A673 (cell line): ENCODE data around the gene MUC16. TPM values are rescaled to one million over a fixed set of nuclear protein-coding genes. Genes with fewer than 3 reads are reported as not detected.

Source experiments
- BruUV-seq: library from RNA; stranded (reverse); fragments of 400-500 nt; replicated peaks from 2 replicates; lab custom pipeline; 2021; lab: Mats Ljungman, UMichigan
- CTCF ChIA-PET: fragments of 300-600 bp; sonication (Branson Sonifier 250); formaldehyde crosslinking; loops from one replicate; lab custom pipeline; 2022; ENCODE audit warnings: antibody characterized with exemption; lab: Charles Lee
- POLR2A ChIA-PET: fragments of 300-600 bp; sonication (Branson Sonifier 250); formaldehyde crosslinking; loops from one replicate; lab custom pipeline; 2022; ENCODE audit warnings: antibody characterized with exemption; ENCODE audit not compliant: low non-redundant PET; lab: Charles Lee
- DNase-seq: peaks from one replicate; pipeline ENCODE4 v3.0.0-alpha.2; 2015; ENCODE audit warnings: low spot score
- H3K27ac ChIP-seq: fragments of 200-600 bp; sonication (generic); 2 replicates; pipeline ENCODE4 v1.5.1; 2016; ENCODE audit warnings: mixed run types, low read depth, mild to moderate bottlenecking, mixed read lengths, antibody characterized with exemption, low read length; ENCODE audit not compliant: poor library complexity, severe bottlenecking
- H3K27me3 ChIP-seq: fragments of 200-600 bp; sonication (generic); replicated peaks from 2 replicates; pipeline ENCODE4 v1.6.1; 2017; ENCODE audit warnings: mixed run types, low read depth, mild to moderate bottlenecking, mixed read lengths, antibody characterized with exemption, low read length; ENCODE audit not compliant: insufficient read depth, poor library complexity
- H3K36me3 ChIP-seq: fragments of 200-600 bp; sonication (generic); 2 replicates; pipeline ENCODE4 v1.6.1; 2016; ENCODE audit warnings: mixed run types, mild to moderate bottlenecking, mixed read lengths, antibody characterized with exemption, low read length; ENCODE audit not compliant: insufficient read depth, poor library complexity, severe bottlenecking
- H3K4me1 ChIP-seq: fragments of 200-600 bp; sonication (generic); 2 replicates; pipeline ENCODE4 v1.6.1; 2017; ENCODE audit warnings: mixed run types, mild to moderate bottlenecking, mixed read lengths, antibody characterized with exemption, low read length; ENCODE audit not compliant: insufficient read depth, poor library complexity, severe bottlenecking
- H3K4me3 ChIP-seq: fragments of 200-600 bp; sonication (generic); 2 replicates; pipeline ENCODE4 v1.5.1; 2016; ENCODE audit warnings: low read depth, mixed run types, mild to moderate bottlenecking, mixed read lengths, low read length; ENCODE audit not compliant: poor library complexity, severe bottlenecking
- H3K9me3 ChIP-seq: fragments of 200-600 bp; sonication (generic); 2 replicates; pipeline ENCODE4 v1.6.1; 2016; ENCODE audit warnings: mixed run types, low read depth, mild to moderate bottlenecking, mixed read lengths, antibody characterized with exemption, low read length; ENCODE audit not compliant: poor library complexity, severe bottlenecking
- EZH2 ChIP-seq: fragments of 200-600 bp; sonication (generic); IDR thresholded peaks from 2 replicates; pipeline ENCODE4 v1.6.1; 2017; ENCODE audit warnings: borderline replicate concordance, low read depth, mild to moderate bottlenecking, mixed read lengths, antibody characterized with exemption, low read length; ENCODE audit not compliant: poor library complexity, severe bottlenecking
- intact Hi-C: fragments of 100-400 bp; cut with micrococcal nuclease; formaldehyde crosslinking; loops from one replicate; pipeline ENCODE4 v1.10.0; 2022; ENCODE audit not compliant: unreplicated experiment
- total RNA-seq: library from RNA; stranded (reverse); gene quantifications from 2 replicates; pipeline ENCODE4 v1.2.3, GENCODE V29; 2021
- TF ChIP-seq, protein P1 (sequence below): fragments of 300-800, 200-600 bp; sonication (generic); conservative IDR thresholded peaks from 2 replicates; pipeline ENCODE4 v1.5.1; 2017; ENCODE audit warnings: low read depth, mild to moderate bottlenecking, antibody characterized with exemption, low read length, moderate library complexity, mixed read lengths

The MUC16 gene
- total RNA-seq, 1 experiment from 2014 or later: not detected

DNA sequence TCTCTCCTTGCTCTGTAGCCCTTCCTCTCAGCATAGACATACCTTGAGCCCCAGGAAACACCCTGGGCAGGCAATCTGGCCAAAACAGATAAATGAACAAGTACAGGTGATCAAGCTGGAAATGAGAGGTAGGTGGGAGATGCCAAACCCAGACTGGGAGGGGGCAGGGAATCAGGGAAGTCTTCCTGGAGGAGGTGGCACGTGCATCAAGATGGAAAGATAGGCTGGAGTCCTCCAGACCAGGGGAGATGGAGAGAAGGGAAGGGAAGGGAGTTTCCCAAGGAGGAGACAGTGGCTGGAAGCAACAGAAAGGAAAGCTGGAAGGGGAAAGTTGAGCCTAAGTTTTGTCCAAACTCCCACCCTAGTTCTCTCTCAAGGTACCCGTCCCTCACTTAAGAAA is 1.7 kb upstream of the MUC16 start:
- POLR2A ChIA-PET: no interaction called here
- Histone ChIP-seq H3K27me3 (peaks cover 19% of the 10 kb centered on the region), H3K36me3 (no peaks in the 10 kb centered on the region), H3K9me3 (no peaks in the 10 kb centered on the region), H3K4me3 (no peak overlapping the region), H3K27ac (no peak overlapping the region), H3K4me1 (no peaks in the 10 kb centered on the region)
- CTCF ChIA-PET: no interaction called here
- BruUV-seq: no TSS peak
- no peak for DNase-seq
- intact Hi-C loops: no loop called here
- TF ChIP-seq EZH2: no peak
- TF ChIP-seq, protein P1, sequence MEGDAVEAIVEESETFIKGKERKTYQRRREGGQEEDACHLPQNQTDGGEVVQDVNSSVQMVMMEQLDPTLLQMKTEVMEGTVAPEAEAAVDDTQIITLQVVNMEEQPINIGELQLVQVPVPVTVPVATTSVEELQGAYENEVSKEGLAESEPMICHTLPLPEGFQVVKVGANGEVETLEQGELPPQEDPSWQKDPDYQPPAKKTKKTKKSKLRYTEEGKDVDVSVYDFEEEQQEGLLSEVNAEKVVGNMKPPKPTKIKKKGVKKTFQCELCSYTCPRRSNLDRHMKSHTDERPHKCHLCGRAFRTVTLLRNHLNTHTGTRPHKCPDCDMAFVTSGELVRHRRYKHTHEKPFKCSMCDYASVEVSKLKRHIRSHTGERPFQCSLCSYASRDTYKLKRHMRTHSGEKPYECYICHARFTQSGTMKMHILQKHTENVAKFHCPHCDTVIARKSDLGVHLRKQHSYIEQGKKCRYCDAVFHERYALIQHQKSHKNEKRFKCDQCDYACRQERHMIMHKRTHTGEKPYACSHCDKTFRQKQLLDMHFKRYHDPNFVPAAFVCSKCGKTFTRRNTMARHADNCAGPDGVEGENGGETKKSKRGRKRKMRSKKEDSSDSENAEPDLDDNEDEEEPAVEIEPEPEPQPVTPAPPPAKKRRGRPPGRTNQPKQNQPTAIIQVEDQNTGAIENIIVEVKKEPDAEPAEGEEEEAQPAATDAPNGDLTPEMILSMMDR: no peak

DNA sequence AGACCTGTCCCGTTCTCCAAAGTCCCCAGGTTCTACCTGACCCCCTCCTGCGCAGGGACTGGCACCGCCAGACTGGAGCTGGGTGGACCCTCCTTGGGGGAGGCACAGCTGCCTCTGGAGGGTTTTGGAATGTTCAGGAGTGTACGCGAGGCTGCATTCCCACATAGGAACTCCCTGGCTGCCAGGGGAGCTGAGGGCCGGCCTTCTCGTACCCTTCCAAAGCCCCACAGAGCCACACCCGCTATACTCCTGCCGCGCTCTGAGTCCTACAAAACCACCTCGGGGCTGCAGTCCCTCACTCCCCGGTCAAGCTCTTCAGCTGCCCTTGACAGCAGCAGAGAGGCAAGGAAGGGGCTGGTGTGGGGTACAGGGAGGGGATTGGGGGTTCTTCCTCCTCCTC is 484 bp upstream of the MUC16 start:
- no peak for TF ChIP-seq EZH2
- TF ChIP-seq, protein P1: no peak
- no TSS peak for BruUV-seq
- DNase-seq: no peak
- Histone ChIP-seq H3K9me3 (no peaks in the 10 kb centered on the region), H3K4me3 (no peak overlapping the region), H3K27me3 (peaks cover 19% of the 10 kb centered on the region), H3K36me3 (no peaks in the 10 kb centered on the region), H3K27ac (no peak overlapping the region), H3K4me1 (no peaks in the 10 kb centered on the region)
- CTCF ChIA-PET: no interaction called here
- intact Hi-C loops: no loop called here
- POLR2A ChIA-PET: no interaction called here

GRCh38 chr19:9009431-9009830 is 778 bp downstream of the MUC16 start:
- Histone ChIP-seq H3K4me3 (no peak overlapping the region), H3K27me3 (peaks cover 19% of the 10 kb centered on the region), H3K27ac (no peak overlapping the region), H3K9me3 (no peaks in the 10 kb centered on the region), H3K4me1 (no peaks in the 10 kb centered on the region), H3K36me3 (no peaks in the 10 kb centered on the region)
- no TSS peak for BruUV-seq
- intact Hi-C loops: no loop called here
- CTCF ChIA-PET: no interaction called here
- TF ChIP-seq, protein P1: no peak
- TF ChIP-seq EZH2: no peak
- POLR2A ChIA-PET: no interaction called here
- DNase-seq: no peak
